ENCODE measurements around the gene CD59.
"Not testable (repeated sequence)": the region's sequence is repeated elsewhere in the genome, so short reads cannot be mapped to it uniquely, and the experiment has no call there.

The CD59 gene

GRCh38 chr11:33692013-33692504, 44.2 kb downstream of the CD59 start:
- peak; percentile 46 for DNase-seq

- no peak for DNase-seq
Observed at GRCh38 chr11:33691066-33691864, 45.0 kb downstream of the CD59 start.

GRCh38 chr11:33690290-33691065, 45.7 kb downstream of the CD59 start:
- no peak for DNase-seq

GRCh38 chr11:33689501-33689900, 46.7 kb downstream of the CD59 start:
- DNase-seq, result no peak

- DNase-seq, result no peak
Observed at GRCh38 chr11:33689085-33689484, 47.1 kb downstream of the CD59 start.

- DNase-seq, result peak; percentile 69
Observed at GRCh38 chr11:33687733-33688479, 48.3 kb downstream of the CD59 start.

- no peak for DNase-seq
Observed at GRCh38 chr11:33685082-33685481, 51.1 kb downstream of the CD59 start.

- DNase-seq, result no peak
Observed at GRCh38 chr11:33684003-33684706, 52.1 kb downstream of the CD59 start.

GRCh38 chr11:33682446-33682845, 53.8 kb downstream of the CD59 start:
- DNase-seq, result no peak

GRCh38 chr11:33682019-33682418, 54.2 kb downstream of the CD59 start:
- DNase-seq, result no peak

GRCh38 chr11:33678616-33679015, 57.6 kb downstream of the CD59 start:
- DNase-seq, result not testable (repeated sequence)

GRCh38 chr11:33674035-33674814, 62.0 kb downstream of the CD59 start:
- DNase-seq, result no peak

GRCh38 chr11:33672273-33672672, 64.0 kb downstream of the CD59 start:
- DNase-seq, result no peak

- DNase-seq, result no peak
Observed at GRCh38 chr11:33670250-33671011, 65.8 kb downstream of the CD59 start.

GRCh38 chr11:33669598-33670249, 66.5 kb downstream of the CD59 start:
- no peak for DNase-seq

GRCh38 chr11:33668951-33669596, 67.1 kb downstream of the CD59 start:
- DNase-seq, result no peak

- no peak for DNase-seq
Observed at GRCh38 chr11:33668468-33668825, 67.8 kb downstream of the CD59 start.

- DNase-seq, result no peak
Observed at GRCh38 chr11:33667819-33668467, 68.3 kb downstream of the CD59 start.

- no peak for DNase-seq
Observed at GRCh38 chr11:33665350-33666106, 70.7 kb downstream of the CD59 start.
